CD4-positive, alpha-beta T cell treated with Interleukin-6 for 4 hours (primary cell): Measurements from ENCODE around the gene ASPHD1.
"Not testable (repeated sequence)": the region's sequence is repeated elsewhere in the genome, so short reads cannot be mapped to it uniquely, and the experiment has no call there.

Source experiments
- DNase-seq: peaks from one replicate; pipeline ENCODE4 v3.0.0-alpha.2; 2020; ENCODE audit warnings: mixed read lengths

ASPHD1 gene

GRCh38 chr16:29900102-29900887 lies at the start of gene ASPHD1:
Gene ASPHD1 (plus strand): TSS chr16:29900488. CDS start chr16:29900972, 484 bp downstream.
- peak; percentile 79 for DNase-seq

GRCh38 chr16:29850998-29851397 lies 49.3 kb upstream of the ASPHD1 start:
- DNase-seq: no peak

- DNase-seq: no peak
Observed at GRCh38 chr16:29852654-29853053, 47.6 kb upstream of the ASPHD1 start.

GRCh38 chr16:29854520-29855100 lies 45.7 kb upstream of the ASPHD1 start:
- DNase-seq: no peak

- no peak for DNase-seq
Observed at GRCh38 chr16:29857133-29857760, 43.0 kb upstream of the ASPHD1 start.

- no peak for DNase-seq
Observed at GRCh38 chr16:29858149-29858849, 42.0 kb upstream of the ASPHD1 start.

GRCh38 chr16:29858974-29859373 lies 41.3 kb upstream of the ASPHD1 start:
- no peak for DNase-seq

- DNase-seq: no peak
Observed at GRCh38 chr16:29860218-29860617, 40.1 kb upstream of the ASPHD1 start.

GRCh38 chr16:29862383-29862883 lies 37.9 kb upstream of the ASPHD1 start:
- no peak for DNase-seq

GRCh38 chr16:29862884-29863668 lies 37.2 kb upstream of the ASPHD1 start, which contains the start of gene CDIPT:
Gene CDIPT (minus strand): TSS chr16:29863226. CDS start chr16:29862857, 369 bp downstream.
- peak; percentile 95 for DNase-seq

GRCh38 chr16:29863669-29863984 lies 36.7 kb upstream of the ASPHD1 start:
- no peak for DNase-seq

- DNase-seq: no peak
Observed at GRCh38 chr16:29864205-29864604, 36.1 kb upstream of the ASPHD1 start.

- DNase-seq: no peak
Observed at GRCh38 chr16:29868396-29869009, 31.8 kb upstream of the ASPHD1 start.

- DNase-seq: not testable (repeated sequence)
Observed at GRCh38 chr16:29869067-29869466, 31.2 kb upstream of the ASPHD1 start.

- DNase-seq: no peak
Observed at GRCh38 chr16:29871822-29872546, 28.3 kb upstream of the ASPHD1 start.

GRCh38 chr16:29873319-29873718 lies 27.0 kb upstream of the ASPHD1 start:
- DNase-seq: no peak

GRCh38 chr16:29875206-29875605 lies 25.1 kb upstream of the ASPHD1 start:
- no peak for DNase-seq

GRCh38 chr16:29876217-29876593 lies 24.1 kb upstream of the ASPHD1 start:
- DNase-seq: peak; percentile 24

GRCh38 chr16:29876594-29877249 lies 23.6 kb upstream of the ASPHD1 start:
- DNase-seq: peak; percentile 62

GRCh38 chr16:29877266-29877961 lies 22.9 kb upstream of the ASPHD1 start:
- DNase-seq: peak; percentile 60
